ENCODE measurements around the gene HES2.
"Not testable (repeated sequence)": the region's sequence is repeated elsewhere in the genome, so short reads cannot be mapped to it uniquely, and the experiment has no call there.

HES2 gene

GRCh38 chr1:6372236-6372635 is 47.5 kb downstream of the HES2 start:
- not testable (repeated sequence) for H3K9me3 ChIP-seq (ENCODE audit: insufficient read depth, low read depth, low read length); H3K9ac ChIP-seq (ENCODE audit: low read depth, low read length); H3K4me1 ChIP-seq (ENCODE audit: insufficient read depth, low read length); H3K27me3 ChIP-seq (ENCODE audit: insufficient read depth, low read length); H3K27ac ChIP-seq (ENCODE audit: low read depth, low read length); H3K36me3 ChIP-seq (ENCODE audit: insufficient read depth, low read length); H3K4me3 ChIP-seq (ENCODE audit: low read length)
- 95% methylated on average over 7 of the region's 7 CpGs for WGBS

DNA sequence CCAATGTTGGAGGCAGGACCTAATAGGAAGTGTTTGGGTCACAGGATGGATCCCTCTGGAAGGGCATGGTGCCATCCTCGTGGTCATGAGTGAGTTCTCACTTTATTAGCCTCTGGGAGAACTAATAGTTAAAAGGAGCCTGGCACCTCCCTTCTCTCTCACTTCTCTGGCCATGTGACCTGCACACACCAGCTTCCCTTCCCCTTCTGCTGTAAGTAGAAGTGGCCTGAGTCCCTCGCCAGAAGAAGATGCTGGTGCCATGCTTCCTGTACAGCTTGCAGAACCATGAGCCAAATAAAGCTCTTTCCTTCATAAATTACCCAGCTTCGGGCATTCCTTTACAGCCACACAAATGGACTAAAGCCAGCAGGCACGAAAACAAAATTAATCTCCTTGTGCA is 49.7 kb downstream of the HES2 start:
- H3K4me3 ChIP-seq (ENCODE audit: low read length), result no peak overlapping the region
- H3K27ac ChIP-seq (ENCODE audit: low read depth, low read length), result no peak overlapping the region
- no peaks in the 10 kb centered on the region for H3K4me1 ChIP-seq (ENCODE audit: insufficient read depth, low read length)
- no peak overlapping the region for H3K9ac ChIP-seq (ENCODE audit: low read depth, low read length)
- H3K27me3 ChIP-seq (ENCODE audit: insufficient read depth, low read length), result no peaks in the 10 kb centered on the region
- H3K9me3 ChIP-seq (ENCODE audit: insufficient read depth, low read depth, low read length), result 0 out of 2 replicates have a peak, but pooled peaks cover 9% of the 10 kb centered on the region
- WGBS, result 92% methylated on average over 4 of the region's 4 CpGs
- H3K36me3 ChIP-seq (ENCODE audit: insufficient read depth, low read length), result peaks cover 4% of the 10 kb centered on the region; the same call in 1 of the 2 replicates

- WGBS, result 92% methylated on average over 9 of the region's 9 CpGs
- Histone ChIP-seq H3K9ac (ENCODE audit: low read depth, low read length) (no peak overlapping the region), H3K27me3 (ENCODE audit: insufficient read depth, low read length) (no peaks in the 10 kb centered on the region), H3K27ac (ENCODE audit: low read depth, low read length) (no peak overlapping the region), H3K9me3 (ENCODE audit: insufficient read depth, low read depth, low read length) (0 out of 2 replicates have a peak, but pooled peaks cover 9% of the 10 kb centered on the region), H3K4me1 (ENCODE audit: insufficient read depth, low read length) (no peaks in the 10 kb centered on the region), H3K36me3 (ENCODE audit: insufficient read depth, low read length) (peaks cover 4% of the 10 kb centered on the region; the same call in 1 of the 2 replicates), H3K4me3 (ENCODE audit: low read length) (no peak overlapping the region)
Measured at GRCh38 chr1:6367381-6368012, 52.2 kb downstream of the HES2 start.

GRCh38 chr1:6365047-6365446 is 54.7 kb downstream of the HES2 start:
- Histone ChIP-seq H3K27me3 (ENCODE audit: insufficient read depth, low read length) (no peaks in the 10 kb centered on the region), H3K4me3 (ENCODE audit: low read length) (no peak overlapping the region), H3K9me3 (ENCODE audit: insufficient read depth, low read depth, low read length) (0 out of 2 replicates have a peak, but pooled peaks cover 9% of the 10 kb centered on the region), H3K4me1 (ENCODE audit: insufficient read depth, low read length) (peaks cover 4% of the 10 kb centered on the region; the same call in 1 of the 2 replicates), H3K36me3 (ENCODE audit: insufficient read depth, low read length) (peaks cover 4% of the 10 kb centered on the region; the same call in 1 of the 2 replicates), H3K9ac (ENCODE audit: low read depth, low read length) (no peak overlapping the region), H3K27ac (ENCODE audit: low read depth, low read length) (no peak overlapping the region)
- 94% methylated on average over 4 of the region's 5 CpGs for WGBS

DNA sequence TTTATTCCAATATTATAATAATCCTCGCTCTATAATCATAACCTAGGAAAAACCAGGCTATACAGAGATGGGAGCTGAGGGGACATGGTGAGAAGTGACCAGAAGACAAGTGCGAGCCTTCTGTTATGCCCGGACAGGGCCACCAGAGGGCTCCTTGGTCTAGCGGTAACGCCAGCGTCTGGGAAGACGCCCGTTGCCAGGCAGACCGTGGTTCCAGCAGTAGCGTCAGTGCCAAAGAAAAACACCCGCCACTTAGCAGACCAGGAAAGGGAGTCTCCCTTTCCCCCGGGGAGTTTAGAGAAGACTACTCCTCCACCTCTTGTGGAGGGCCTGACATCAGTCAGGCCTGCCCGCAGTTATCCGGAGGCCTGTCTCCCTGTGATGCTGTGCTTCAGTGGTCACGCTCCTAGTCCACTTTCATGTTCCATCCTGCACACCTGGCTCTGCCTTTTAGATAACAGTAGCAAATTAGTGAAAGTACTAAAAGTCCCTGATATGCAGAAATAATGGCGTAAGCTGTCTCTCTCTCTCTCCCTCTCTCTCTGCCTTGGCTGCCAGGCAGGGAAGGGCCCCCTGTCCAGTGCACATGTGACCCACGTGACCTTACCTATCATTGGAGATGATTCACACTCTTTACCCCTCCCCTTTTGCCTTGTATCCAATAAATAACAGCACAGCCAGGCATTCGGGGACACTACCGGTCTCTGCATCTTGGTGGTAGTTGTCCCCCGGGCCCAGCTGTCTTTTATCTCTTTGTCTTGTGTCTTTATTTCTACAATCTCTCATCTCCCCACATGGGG is 56.4 kb downstream of the HES2 start:
- peaks cover 10% of the 10 kb centered on the region for H3K4me1 ChIP-seq (ENCODE audit: insufficient read depth, low read length)
- whole genome bisulfite sequencing, result 38% methylated on average over 19 of the region's 20 CpGs

More for the DNA sequence above, 56.4 kb downstream of the HES2 start:
- not testable (repeated sequence) for H3K36me3 ChIP-seq (ENCODE audit: insufficient read depth, low read length); H3K4me3 ChIP-seq (ENCODE audit: low read length); H3K9me3 ChIP-seq (ENCODE audit: insufficient read depth, low read depth, low read length); H3K27ac ChIP-seq (ENCODE audit: low read depth, low read length); H3K27me3 ChIP-seq (ENCODE audit: insufficient read depth, low read length); H3K9ac ChIP-seq (ENCODE audit: low read depth, low read length)

Data from HUES64 (cell line).